GM11168 (cell line): ENCODE data around the gene CAPZA1.

Experiments
- in situ Hi-C: fragments of 300-500 bp; cut with MboI; formaldehyde crosslinking; loops from one replicate; pipeline ENCODE4 v1.12.0; 2022; ENCODE audit warnings: low sequenced_read_pairs; ENCODE audit not compliant: unreplicated experiment

CAPZA1 gene

DNA sequence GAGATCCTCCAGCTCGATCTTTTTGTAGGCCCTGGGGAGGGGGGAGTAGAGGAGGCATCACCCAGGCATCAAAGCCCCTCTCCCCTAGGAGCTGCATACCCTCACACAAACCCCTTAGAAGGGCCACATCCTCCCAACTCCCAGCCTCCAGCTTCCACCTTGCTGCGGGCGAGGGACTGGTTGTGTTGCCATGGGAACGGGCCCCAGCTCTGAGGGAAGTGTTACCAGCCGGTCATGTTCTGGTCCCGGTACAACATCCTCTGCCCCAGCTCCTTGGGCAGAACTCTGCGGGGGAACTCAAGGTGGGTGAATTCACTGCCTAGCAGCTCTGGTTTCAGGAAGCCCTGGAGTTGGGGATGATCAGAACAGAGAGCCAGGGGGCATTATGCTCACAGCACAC is 91.4 kb downstream of the CAPZA1 start:
- in situ Hi-C loops, result loop anchor here (25.0 kb wide), 2 partner anchors 224 to 326 kb away; no protein-coding TSS in a partner anchor

DNA sequence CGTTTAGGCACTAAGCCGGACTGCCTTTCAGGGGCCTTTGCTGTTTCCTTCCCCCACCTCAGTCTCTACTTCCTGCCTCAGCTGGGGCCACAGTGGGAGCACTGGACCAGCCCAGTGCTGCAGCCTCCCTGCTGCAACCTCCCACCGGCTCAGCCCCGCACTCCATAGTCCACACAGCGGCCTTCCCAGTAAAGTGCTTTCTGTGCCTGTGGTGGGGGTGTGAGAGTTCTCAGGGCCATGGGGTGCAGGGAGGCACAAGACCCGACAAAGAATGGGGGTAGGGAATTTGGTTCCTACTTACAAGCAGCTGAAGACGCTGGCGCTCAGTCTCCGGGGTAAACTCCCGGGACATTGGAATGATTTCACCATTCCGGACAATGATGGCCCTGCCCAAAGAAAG is 92.0 kb downstream of the CAPZA1 start:
- in situ Hi-C loops, result loop anchor here (25.0 kb wide), 2 partner anchors 224 to 326 kb away; no protein-coding TSS in a partner anchor

- in situ Hi-C loops, result loop anchor here (25.0 kb wide), 2 partner anchors 225 to 325 kb away; no protein-coding TSS in a partner anchor
Measured at GRCh38 chr1:112712191-112712590, 92.6 kb downstream of the CAPZA1 start.

- in situ Hi-C loops, result loop anchor here (25.0 kb wide), 2 partner anchors 225 to 325 kb away; no protein-coding TSS in a partner anchor
Measured at GRCh38 chr1:112712701-112713128, 93.1 kb downstream of the CAPZA1 start.

DNA sequence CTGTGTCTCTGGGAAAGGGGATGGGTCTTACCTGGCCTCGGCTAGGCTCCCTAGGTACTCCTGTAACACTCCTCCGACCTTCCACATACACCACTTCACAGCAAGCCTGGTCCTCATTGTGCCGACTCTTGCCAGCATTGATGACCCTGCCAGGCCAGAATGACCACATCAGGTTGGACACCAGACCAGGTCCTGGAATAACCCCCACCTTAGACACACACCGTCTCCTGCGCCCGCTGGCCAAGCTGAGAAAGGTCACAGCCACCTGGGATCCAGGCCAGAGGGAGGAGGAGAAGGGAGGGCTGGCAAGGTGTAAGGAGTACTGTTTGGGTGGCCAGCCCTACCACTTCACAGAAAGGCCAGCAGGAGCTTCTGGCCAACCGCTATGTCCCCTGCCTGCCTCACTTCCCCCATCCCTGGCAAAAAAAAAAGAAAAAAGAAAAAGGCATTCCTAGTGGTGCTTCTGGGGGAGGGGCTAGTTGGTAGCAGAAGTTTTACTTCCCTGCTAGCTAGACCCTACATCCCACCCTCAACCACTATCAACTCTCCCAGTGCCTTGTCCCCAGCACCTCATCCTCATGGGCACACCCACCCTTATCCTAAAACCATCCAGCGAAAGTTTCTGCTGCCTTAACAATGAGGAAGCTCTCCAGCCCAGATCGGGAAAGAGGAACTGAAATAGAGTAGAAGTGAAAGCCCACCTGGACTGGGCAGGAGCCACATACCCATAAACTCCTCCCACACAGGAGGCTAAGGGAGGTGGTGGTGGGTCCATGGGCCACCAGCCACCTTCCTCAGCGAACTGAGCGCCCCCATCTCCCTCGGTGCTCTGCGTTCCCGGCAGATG is 94.1 kb downstream of the CAPZA1 start:
- in situ Hi-C loops, result loop anchor here (25.0 kb wide), 2 partner anchors 226 to 324 kb away; no protein-coding TSS in a partner anchor

- in situ Hi-C loops, result loop anchor here (5.0 to 25.0 kb wide), 3 partner anchors 78 to 323 kb away; no protein-coding TSS in a partner anchor
Measured at GRCh38 chr1:112714313-112715263, 95.0 kb downstream of the CAPZA1 start.

DNA sequence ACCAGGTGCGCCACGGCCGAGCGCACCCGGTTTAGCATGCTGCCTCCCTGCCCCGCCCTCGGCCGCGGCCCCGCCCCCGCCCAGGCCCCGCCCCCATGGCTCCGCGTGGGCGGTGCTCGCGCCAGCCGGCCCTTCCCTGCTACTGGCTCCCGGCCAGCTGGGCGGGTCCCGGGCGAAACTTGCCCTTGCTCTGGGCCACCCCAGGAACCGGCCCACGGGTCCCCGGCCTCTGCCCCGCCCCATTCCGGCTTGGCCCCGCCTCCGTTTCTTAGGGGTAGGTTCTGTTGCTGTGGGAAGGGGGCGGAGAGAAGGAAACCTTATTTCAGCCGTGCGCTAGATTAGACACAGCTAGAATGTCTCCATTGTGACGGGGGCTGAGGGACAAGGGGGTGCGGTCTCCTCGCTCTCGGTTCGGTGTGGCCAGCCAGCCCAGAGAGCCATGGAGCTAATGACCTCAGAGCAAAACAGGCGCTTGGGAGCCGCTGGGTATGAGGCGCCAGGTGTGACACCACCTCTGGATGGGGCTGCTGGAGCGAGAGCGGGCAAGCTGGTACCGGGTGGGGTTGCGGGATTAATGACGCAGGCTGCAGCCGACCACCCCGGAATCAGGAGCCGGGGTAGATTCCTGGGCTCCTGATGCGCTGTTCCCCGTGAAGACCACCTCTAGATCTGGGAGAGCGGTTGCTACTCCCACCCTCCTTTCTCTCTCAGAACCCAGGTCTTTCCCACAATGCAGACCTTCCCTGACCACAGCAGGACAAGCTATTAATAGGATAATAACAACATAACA is 95.8 kb downstream of the CAPZA1 start, which contains the start of gene PPM1J:
Gene PPM1J, minus strand, starts transcription at position 69 of the 790 bp plus-strand sequence. Its CDS starts 31 bp downstream, at position 38.
- in situ Hi-C loops, result loop anchor here (5.0 to 25.0 kb wide), 3 partner anchors 77 to 322 kb away; no protein-coding TSS in a partner anchor

DNA sequence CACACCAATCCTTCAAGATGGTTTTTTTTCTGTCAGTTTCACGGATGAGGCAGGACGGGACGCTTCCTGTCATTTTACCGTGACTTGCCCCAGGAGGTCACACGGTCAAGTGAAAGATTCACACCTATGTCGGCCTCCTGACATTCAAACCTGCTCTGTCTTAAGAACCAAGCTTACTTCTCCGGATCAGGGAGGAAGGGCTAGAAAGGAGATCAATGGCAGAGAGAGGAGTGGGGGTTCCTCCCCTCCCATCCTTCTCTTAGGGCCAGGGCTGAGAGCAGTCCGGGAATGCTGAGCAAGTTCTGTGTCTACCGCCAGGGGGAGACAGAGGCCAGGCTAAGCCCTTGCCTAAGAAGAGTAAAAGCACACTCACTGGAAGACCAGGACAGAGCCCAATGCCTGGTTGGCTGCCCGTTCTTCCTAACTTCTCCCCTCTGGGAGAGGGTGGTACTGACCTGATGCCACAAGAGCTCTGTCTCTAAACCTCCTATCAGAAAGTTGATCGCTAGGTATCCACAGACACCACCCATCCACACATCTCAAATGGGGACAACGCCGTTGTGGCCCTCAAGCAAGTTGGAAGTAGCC is 96.6 kb downstream of the CAPZA1 start:
- in situ Hi-C loops, result loop anchor here (5.0 to 25.0 kb wide), 3 partner anchors 76 to 321 kb away; no protein-coding TSS in a partner anchor

GRCh38 chr1:112717263-112717873 is 97.7 kb downstream of the CAPZA1 start:
- in situ Hi-C loops, result loop anchor here (5.0 to 25.0 kb wide), 3 partner anchors 75 to 320 kb away; no protein-coding TSS in a partner anchor

GRCh38 chr1:112718691-112719418 is 99.2 kb downstream of the CAPZA1 start:
- in situ Hi-C loops, result loop anchor here (5.0 to 25.0 kb wide), 3 partner anchors 73 to 318 kb away; no protein-coding TSS in a partner anchor

DNA sequence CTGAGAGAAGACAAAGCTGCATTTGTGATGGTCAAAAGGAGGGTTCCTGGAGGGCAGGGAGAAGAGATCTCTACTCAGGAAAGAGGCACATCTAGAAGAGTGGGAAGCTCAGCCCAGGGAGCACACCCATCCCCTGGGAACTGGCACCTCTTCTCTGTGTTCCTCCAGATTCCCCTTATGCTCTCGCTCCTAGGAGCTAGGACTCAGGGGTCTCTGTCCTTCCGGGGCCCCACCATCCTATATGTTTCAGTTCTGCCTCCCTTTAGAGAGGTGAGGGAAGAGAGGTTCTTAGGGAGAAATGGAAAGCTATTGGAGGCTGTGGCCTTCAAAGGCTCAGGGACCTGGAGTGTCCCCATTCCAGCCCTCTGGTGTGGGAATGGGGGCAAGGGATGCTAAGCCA is 100.1 kb downstream of the CAPZA1 start:
- in situ Hi-C loops, result loop anchor here (5.0 to 25.0 kb wide), 3 partner anchors 73 to 318 kb away; no protein-coding TSS in a partner anchor

GRCh38 chr1:112720800-112721199 is 101.2 kb downstream of the CAPZA1 start:
- in situ Hi-C loops, result loop anchor here (25.0 kb wide), 2 partner anchors 233 to 317 kb away; no protein-coding TSS in a partner anchor
